ENCODE measurements around the gene ZAR1L.
A peak's percentile ranks its signal among the peaks of the same experiment; 100 is the strongest.

Gene ZAR1L

DNA sequence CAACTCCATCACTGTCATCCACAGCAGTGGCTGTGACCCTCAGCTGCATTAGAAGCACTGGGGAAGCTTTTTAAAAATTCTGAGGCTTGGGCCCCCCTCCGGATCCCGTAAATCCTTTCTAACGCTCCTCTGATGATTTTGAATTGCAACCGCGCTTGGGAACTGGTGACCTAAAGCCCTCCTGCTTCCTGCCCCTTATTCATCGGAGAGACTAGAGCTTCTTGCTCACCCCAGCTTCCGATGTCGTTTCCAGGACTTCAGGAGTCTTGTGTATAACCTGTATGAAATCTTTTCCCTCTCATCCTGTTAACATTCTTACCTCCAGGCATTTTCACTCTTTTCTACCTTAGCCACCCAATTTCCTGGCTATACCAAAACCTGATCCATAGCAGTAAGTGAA is 14.8 kb downstream of the ZAR1L start:
- no peak for DNase-seq

DNA sequence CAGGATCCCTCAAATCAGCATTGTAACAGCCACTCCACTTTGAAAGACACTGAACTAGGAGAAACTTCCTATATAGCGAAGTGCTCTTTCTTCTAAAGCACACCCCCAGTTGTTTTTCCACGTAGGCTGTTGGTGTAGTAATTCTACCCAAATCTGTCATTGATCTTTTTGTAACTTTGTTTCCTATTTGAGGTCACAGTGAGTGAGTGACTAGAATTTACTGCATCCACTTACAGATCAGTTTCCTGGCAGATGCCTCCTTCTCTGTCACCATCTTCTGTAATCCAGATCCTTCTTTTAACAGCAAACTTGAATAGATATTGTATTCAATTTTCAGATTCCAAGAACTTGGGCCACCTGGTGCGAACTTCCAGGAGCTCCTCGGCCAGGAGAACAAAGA is 15.3 kb downstream of the ZAR1L start:
- DNase-seq: no peak

DNA sequence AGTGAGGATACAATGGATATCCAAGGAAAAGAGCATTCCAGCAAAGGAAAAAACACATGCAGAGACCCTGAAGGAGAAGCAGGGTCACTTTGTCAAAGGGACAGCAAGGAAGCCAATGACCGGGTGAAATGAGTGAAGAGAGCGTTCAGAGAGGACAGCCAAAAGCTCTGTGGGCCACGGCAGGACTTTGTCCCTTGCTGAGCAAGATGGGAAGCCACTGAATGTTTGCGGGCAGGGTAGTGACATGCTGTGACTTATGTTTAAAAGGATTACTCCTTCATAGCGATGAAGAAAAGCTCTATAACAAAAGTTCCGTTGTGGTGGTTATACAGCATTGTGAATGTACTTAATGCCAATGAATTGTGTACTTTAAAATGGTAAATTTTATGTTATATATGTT is 16.5 kb downstream of the ZAR1L start:
- DNase-seq: no peak

DNA sequence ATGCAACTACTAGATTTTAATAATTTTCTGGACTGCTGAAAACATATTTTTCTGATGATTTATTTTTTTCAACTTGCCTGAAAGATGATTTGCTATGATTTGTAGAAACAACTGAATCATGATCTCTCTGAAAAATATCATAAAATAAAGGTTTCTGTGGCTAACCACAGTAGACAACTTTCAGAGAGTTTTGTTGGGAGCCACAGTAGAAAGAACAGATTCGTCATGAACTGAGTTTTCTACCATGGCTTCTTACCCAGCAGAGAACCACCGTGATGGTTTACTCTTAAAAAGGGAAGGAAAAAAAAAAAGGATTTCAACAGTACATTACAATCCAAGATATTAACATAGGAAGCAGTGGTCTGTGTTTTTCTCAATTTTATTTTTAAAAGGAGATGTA is 18.0 kb downstream of the ZAR1L start:
- DNase-seq: no peak

DNA sequence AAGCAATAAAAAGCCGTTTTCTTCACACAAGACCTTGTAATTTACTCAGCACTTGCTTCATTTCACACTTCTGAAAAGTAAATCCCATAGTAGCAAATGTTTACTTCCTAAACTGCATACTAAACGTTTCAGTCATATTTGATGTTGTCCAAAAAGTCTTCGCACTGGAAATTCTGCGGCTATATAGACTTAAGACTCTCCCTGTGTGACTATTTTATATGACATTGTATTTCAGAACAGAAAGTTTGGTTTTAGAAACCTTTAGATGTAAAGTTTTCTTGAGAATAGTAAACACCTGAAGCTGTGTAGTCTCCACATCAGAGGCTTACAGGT is 29.6 kb downstream of the ZAR1L start:
- DNase-seq: no peak

DNA sequence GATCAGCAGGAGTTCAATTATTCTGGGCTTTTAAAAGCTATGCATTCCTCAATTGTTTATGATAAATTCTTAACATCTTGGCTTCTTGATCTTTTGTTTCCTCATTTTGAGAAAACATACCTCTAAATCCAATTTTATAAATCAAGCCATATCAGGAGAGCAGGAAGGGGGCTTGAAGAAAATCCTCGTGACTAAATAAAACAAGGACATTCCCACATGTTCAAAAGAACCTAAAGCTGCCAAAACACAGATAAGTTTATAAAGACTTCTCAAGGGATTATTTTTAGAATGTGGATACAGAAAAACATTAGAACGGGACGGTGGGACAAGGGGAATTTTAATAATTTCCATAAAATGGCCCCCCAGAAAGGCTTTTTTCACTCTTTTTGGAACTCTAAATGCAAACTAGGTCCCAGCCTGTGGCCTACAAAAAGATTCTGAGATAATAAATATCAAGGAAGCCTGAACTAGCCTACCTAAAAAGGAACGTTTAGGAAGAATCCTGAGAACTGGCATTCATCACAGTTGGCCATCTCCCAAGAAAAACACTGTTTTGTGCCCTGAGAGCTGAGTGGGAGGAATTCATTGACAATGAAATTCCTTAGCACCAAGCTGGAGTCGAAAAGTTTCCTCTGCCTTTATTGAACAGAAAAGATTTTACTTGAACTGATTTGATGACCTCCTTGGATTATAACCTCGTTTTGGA is 30.1 kb downstream of the ZAR1L start:
- DNase-seq: no peak

DNA sequence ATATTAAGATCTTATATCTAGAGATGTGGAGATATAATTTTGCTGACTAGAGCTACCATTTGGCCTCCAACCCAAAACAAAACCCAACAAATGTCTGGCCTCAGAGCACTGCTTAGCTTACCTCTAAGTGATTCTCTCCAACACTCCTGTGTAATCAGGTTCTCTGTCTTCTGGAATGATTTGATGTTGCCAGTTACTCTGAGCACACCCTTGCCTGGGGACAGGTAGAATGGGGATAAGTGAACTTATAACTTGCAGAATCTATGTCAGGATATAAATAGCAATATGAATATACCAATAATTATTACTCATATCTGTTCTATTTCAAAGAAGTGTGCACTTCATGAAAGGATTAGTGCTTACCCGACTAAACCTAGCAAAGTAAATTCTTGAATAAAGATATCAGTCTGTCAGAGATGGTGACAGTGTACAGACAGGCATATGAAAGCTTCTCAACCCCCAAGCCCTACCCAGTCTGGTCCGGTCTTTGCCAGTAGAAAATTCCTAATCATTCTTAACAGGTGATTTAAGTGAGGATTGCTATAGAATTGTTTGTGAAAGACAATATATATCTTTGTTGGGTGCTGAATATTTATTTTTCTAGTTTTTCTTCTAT is 33.0 kb downstream of the ZAR1L start:
- DNase-seq: no peak

DNA sequence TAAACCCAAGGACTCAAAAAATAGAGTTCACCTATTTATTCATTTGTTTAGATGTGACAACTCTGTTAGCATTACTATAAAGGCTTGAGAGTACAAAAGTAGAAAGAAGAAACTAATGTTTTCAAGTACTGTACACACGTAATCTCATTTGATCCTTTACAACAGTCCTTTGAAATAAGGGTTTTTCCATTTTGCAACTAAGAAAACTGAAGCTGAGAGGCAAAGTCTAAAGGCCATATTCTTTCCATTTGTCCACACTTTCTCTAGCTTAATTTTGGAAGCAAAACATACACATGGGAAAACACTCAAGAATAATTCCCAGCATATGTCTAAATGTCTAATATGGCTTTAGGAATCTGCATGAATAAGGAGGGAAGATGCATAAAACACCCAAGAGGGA is 34.1 kb downstream of the ZAR1L start:
- no peak for DNase-seq

DNA sequence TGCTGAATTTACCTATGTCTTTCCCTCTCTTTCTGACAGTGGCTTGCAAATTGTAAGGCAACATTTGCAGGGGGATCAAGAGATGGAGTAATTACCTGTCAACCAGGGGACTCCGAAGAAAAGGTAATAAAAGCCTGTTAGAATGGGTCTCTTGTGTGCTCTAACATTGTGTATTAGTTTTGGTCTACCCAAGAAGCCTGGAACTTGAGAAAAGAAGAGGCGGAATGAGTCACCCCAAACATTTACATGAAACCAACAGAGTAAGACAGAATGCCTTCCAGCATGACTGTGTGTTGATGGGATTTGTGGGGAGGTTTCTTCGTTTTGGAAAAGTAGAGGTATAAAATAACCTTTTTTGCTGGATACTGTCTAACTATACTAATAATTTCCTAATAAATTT is 36.7 kb downstream of the ZAR1L start:
- no peak for DNase-seq

DNA sequence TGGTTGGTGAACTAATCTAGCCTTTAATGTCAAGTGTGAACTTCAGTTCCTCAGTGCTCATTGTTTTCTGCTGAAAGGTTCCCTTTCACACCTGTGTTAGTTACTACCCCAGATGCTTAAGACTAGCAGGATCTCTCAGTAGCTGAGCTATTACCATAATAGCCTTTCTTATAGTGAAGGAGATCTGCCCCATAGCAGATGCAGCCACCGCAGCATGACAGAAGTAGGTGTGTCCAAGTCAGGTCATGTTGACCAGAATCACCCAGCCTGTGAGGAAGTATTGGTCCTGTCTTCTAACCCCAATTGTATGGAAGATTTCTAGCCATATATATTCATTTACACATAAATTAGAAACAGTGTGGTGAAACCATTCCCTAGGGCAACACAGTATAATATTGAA is 37.3 kb downstream of the ZAR1L start:
- no peak for DNase-seq

DNA sequence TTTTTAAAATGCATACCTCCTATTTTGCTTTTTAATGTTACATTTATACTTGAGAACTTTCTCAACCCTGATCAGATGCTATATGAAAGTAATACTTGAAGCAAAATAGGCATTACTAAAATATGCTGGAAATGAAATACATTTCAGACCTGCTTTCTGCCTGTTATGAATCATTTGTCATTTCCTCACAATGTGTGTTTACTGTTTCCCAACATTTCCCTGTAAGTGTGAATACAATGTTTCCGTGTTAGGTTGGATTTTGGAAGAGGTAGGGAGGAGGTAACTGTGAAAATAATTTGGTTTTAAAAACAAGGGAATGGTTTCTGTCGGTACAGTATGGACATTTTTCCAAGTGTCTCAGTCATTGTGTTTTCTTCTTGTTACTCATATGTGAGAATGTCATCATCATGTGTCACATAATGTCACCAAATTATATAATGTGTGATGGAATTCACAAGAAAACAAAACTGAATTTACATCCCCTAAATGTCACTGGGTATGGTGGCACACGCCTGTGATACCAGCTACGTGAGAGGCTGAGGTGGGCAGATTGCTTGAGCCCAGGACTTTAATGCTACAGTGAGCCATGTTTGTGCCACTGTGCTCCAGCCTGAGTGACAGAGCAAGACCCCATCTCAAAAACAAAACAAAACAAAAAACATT is 43.0 kb downstream of the ZAR1L start:
- no peak for DNase-seq

DNA sequence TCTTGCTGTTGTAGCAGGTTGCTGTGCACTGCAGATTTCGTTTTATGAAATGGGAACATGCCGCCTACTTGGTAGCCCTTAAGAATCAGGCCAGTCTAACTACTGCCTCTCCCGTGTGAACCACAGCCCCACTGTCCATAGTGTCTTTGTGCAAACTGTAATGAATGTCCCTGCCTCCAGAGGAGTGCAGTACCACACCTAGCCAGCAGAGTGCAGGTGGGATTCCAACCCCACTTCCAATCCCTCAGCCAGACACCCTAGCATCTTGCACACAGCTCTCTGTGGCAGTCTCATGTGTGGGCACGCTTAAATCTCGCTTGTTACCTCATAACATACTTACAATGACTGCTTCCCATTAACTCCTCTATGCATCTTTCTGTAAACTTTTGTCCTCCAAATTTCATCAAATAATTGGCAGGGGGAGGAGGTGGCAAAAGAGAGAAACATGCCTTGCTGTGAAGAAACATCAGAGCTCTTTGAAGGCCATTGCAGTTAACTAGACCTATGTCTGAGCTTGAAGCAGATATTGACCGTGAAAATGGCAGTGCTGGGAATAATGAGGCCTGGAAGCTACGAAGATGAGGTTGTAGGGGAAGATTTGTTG is 47.2 kb downstream of the ZAR1L start:
- DNase-seq: peak; percentile 64 to 65

DNA sequence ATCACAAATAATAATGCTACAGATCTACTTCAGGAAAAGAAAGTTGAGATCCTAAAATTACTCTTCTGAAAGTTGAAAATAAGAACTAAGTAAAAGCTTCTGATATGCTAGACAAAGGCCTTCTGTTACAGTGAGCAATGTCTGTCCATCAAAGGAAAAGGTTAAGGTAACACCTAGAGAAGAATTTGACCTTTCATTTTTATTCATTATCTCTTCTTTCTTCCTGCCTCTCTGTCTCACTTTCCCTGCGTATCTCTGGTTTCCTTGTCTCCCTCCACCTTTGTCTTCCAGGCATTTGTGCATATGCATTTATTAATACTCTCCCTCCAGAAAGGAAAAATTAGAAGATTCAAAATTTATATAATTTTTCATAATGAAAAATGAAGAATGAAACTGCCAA is 49.0 kb downstream of the ZAR1L start:
- DNase-seq: no peak

DNA sequence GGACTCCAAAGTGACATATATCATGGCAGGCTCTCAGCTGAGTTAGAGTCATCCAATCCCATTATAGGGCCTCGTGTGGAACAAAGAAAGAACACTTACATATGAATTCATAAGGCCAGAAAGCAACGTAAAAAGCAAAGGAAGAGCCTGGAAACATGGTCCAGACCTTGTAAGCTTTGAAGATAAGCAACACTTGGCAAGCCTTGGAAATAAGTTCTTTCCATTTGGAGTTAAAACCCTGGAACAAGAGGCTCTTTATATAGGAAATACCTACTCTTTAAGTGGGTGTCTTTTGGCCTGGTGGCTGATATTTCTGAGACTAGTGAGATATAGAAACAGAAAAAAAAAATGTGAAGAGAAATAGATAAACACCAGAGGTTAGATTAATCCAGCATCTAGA is 49.4 kb downstream of the ZAR1L start:
- no peak for DNase-seq

DNA sequence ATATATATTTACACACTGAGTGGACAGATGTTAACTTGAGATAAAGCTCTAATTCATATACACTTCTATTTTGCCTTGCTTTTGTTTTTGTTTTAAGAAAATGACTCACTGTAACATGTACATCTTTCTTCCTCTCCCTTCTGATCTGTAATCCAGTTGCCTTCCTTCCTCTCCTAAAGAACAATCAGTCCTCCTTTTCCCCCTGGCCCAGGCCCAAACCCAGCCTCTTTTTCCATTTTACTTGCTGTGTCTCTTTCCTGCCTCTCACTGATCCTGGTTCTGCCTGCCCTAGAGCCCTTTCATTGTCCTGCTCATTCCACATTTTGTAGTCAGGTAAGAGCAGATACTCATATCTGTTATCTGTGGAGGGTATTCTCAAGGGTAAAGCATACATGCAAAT is 50.8 kb downstream of the ZAR1L start:
- DNase-seq: no peak

DNA sequence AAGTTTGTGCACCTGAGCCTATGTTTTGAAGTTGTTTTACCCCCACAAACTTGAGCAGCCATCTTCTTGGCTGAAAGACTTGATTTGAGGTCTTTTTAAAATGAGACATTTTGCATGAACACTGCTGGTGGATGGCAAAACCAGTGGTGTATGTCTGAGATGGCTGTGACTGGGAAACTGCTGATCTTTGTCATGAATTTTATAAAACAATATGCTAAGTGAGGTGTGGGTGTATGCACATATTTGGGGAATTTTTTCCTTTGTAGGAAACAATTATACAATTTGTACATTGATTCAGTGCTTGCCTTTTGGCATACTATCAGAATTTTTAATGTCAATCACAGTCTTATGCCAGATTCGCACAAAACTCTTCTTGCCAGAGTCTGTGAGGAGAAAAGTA is 52.5 kb downstream of the ZAR1L start:
- DNase-seq: no peak

DNA sequence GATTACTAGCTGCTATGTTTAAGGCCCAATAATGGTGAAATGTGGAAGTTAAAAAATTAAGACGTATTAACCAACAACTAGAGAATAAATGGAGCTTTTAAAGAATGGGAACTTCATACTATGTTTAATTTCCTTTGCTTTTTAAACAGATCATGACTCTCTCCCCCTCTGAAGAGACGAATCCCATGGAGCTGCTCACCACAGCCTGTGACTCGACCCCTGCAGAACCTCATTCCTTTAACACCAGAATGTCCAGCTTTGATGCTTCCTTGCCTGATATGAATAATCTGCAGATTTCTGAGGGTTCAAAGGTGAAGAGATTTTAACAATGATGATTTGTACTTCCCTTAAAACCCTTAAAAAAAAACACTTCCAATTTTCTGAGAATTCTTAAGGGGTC is 53.0 kb downstream of the ZAR1L start:
- DNase-seq: no peak

DNA sequence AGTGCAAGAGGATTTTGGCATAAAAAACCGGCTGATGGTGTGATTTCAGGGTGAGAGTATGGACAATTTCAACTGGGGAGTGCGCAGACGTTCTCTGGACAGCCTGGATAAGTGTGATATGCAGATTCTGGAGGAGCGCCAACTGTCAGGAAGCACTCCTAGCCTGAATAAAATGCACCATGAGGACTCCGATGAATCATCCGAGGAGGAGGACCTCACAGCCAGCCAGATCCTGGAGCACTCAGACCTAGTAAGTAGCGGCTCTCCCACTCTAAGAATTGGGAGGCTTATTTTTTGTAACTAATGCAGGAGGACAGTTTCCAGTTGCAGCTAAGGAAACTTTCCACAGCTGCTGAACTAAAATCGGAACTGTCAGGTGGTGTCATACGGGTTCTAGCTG is 53.6 kb downstream of the ZAR1L start:
- DNase-seq: no peak

DNA sequence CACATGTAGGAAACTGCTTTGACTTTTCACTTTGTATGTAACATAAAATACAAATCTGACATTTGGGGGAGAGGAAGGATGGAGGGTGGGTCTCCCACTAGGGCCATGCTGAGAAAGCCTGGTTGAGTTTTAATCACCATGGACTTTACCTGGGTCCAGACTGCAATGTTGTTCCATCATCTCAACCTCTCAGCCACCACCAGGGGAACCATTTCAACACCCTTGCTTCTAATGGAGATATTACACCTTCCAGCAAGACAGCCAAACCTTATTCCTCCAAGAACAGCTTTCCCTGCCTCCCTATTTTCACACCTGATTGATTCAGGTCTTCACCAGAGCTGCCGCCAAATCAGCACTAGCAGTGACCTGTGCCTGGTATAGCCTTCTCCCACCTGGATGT is 56.0 kb downstream of the ZAR1L start:
- no peak for DNase-seq

DNA sequence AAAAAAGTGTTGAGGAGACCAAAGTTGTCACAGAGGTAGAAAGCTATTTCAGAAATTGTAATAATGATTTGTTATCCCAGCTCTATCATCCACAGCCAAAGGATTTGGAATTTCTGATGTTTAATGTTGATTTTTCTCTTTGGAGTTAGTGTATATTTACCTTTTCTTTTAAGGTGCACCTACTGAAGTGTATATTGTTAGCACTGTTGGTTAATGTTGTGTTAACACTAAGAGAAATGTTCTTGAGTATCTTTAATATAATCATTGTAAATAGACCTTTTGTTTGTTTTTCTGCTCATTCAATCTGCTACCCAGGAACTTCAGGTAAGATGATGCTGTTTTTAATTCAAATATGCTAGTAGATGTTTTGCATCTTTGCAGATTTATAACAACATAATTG is 57.5 kb downstream of the ZAR1L start:
- no peak for DNase-seq

DNA sequence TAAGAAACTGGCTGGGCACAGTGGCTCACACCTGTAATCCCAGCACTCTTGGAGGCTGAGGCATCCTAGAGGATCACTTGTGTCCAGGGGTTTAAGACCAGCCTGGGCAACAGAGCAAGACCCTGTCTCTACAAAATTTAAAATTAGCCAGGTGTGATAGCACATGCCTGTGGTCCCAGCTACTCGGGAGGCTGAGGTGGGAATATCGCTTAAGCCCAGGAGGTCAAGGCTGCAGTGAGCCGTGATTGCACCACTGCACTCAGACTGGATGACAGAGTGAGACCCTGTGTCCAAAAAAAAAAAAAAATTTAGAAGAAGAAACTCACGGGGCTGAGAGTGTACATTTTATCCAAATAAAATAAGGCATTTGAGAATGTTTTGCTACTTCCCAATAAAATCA is 58.9 kb downstream of the ZAR1L start:
- no peak for DNase-seq

DNA sequence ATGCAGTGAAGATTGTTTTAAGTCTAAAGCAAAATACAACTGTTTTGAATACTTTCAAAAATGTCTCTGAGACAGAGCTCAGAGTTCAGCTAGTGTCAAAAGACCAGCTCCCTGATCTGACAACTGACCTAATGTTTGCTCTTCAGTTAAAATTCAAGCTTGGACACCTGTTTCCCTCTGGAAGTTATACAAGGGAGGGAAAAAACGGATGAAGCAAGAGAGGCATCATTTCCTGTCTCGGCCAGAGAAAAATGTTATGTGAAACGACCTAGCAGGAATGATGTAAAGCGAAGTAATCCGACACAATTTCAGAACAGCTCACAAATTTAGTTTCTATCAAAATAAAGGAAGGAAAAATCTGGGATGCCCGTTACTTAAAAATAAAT is 59.4 kb downstream of the ZAR1L start:
- DNase-seq: no peak

DNA sequence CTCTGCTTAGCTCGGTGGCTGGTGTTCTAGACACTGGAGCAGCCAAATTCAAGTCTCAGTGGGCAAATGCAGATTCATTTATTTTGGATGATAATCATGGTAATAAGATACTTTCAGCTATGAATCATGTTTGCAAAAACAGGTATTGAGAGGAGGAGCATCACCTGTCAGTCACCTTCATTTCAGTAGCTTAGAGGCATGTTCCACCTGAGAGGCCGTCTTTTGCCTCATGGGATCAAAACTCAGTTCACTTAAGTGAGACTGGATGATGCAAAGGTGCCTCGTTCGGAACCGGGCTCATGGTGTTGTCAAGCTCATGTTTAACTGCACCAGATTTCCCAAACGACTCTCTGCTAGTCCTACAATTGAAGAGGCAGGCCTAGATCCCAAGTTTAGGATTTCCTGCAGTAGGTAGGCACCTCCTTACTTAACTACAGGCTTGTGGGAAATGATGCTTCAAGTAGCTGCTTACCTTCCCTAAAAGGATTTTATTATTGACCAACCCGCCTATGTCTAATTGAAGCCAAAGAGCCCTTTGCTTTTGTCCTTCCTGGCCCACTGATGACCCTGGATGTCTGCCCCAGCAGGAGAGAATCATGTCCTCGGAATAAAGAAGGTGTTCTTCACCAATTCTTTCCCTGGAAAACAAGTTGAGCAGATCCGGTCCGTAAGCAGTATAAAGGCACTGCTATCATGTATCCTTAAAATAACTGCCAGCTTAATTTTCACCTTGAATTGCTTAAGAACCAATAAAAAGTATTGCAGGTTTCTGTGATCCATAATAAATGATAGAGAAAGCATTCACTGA is 60.0 kb downstream of the ZAR1L start:
- DNase-seq: no peak

DNA sequence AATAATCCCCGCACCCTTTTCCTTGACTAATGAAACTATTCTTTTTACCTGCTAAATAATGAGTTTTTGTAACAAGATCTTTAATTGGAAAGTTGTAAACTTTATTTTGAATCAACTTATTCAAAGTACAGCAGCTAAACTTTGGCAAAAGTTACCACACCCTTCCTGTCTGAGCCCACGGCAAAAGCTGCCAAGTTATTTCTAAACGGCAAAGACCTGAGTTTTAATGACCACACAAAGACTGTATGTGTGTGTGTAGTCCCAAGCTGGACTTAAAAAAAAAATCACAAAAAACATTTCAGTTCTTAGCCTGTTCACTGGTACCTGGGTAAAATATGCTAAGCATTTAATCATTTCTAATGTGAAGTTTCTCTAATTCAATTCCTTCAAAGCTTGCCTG is 60.7 kb downstream of the ZAR1L start:
- no peak for DNase-seq
